Nasal cavity respiratory epithelium epithelial cell of viscerocranial mucosa (primary cell): ENCODE results near the gene SV2C. TPM values are rescaled to one million over a fixed set of nuclear protein-coding genes. Genes with fewer than 3 reads are reported as not detected.

ENCODE experiments used
- total RNA-seq: library from RNA; depleted of rRNA; stranded (reverse); fragments of >200 nt; gene quantifications from 2 replicates; pipeline ENCODE4 v1.2.3, GENCODE V29; 2014

SV2C gene, protein sequence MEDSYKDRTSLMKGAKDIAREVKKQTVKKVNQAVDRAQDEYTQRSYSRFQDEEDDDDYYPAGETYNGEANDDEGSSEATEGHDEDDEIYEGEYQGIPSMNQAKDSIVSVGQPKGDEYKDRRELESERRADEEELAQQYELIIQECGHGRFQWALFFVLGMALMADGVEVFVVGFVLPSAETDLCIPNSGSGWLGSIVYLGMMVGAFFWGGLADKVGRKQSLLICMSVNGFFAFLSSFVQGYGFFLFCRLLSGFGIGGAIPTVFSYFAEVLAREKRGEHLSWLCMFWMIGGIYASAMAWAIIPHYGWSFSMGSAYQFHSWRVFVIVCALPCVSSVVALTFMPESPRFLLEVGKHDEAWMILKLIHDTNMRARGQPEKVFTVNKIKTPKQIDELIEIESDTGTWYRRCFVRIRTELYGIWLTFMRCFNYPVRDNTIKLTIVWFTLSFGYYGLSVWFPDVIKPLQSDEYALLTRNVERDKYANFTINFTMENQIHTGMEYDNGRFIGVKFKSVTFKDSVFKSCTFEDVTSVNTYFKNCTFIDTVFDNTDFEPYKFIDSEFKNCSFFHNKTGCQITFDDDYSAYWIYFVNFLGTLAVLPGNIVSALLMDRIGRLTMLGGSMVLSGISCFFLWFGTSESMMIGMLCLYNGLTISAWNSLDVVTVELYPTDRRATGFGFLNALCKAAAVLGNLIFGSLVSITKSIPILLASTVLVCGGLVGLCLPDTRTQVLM
- total RNA-seq = under 0.01 TPM in 2 replicates

DNA sequence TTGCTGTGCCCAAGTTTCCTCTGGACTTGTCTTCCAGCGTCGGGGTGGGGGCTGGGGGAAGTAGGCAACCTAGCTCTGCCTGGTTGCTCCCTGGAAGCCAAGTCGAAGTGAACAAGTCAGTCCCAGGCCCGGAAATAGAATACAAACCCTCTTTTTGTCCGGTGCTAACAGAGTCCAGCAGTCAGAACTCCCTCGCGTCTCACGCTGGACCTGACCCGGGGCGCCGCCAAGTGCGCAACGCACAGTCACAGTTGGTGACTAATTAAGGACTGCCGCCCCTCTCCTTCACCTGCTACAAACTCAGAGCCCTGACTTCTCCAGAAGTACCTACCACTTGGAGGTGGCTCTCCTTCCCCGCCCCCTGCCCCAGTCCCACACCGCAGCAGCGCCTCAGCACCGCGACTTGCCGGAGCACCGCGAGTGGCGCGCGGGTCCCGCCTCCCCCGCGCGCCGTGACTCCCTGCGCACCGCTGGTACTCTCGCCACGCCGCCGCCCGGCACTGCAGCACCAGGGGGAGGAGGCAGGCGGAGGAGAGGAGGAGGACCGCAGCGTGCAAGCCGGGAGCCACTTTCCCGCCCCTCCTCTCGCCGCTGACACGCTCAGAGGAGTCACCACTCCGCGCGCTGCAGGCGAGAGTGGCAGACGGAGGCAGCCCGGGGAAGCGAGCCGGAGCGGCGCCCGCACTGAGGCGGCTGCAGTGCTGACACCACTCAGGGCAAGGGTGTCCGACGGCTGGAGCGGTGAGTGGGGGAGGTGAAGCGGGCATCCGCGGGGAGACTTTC, at the start of gene SV2C:
TSS of gene SV2C (plus strand) at position 612 of the 783 bp plus-strand sequence. CDS start 48,368 bp downstream, outside the sequence.

DNA sequence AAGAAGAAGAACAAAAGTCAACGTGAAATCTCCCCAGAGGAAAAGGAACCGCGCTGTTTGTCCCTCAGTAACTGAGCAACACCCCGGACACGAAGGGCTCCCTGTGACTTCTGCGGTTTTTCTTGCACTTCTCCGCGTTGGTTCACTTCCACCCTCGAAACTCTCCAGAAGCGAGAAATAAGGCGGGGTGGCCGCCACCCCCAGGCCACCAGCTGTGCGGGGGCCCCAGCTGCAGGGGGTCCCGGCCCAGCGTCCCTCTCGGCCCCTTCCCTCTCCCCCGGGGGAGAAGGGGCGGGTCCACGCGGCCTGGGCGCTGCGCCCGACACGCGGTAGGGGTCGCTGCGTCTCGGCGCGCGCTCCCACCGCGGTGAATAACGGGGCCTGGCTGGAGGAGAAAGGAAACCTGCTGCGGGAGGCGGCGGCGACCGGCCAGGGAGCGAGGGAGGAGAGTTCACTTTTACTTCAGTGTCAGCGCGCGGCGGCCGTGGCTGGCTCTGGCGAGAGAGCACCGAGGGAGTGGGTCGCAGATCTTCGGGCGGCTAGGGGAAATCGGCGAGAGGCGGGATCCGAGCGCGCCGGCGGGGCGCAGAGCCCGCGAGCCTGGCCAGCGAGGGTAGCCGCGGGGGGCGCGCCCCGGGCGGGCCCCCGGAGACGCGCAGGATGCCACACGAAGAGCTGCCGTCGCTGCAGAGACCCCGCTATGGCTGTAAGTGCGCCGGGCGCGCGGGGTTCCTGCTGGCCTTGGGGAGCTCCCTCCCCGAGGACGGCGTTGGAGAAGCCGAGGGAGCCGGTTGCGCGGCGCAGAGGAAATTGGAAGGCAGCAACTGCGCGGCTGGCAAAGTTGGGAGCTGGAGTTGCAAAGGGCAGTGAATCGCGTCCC, 319.9 kb downstream of the SV2C start, which contains the start of gene IQGAP2:
TSS of gene IQGAP2 (plus strand) at position 400 of the 880 bp plus-strand sequence. CDS start at position 661, 261 bp downstream.

